ENCODE results near the gene CA5B. TPM values are rescaled to one million over a fixed set of nuclear protein-coding genes. Genes with fewer than 3 reads are reported as not detected.

CA5B gene
- total and polyA plus RNA-seq, 2 of the 8 experiments (the other 6 are each of a cell fraction or from before 2014, with no cell fraction given): 3.3 to 8.6 TPM

DNA sequence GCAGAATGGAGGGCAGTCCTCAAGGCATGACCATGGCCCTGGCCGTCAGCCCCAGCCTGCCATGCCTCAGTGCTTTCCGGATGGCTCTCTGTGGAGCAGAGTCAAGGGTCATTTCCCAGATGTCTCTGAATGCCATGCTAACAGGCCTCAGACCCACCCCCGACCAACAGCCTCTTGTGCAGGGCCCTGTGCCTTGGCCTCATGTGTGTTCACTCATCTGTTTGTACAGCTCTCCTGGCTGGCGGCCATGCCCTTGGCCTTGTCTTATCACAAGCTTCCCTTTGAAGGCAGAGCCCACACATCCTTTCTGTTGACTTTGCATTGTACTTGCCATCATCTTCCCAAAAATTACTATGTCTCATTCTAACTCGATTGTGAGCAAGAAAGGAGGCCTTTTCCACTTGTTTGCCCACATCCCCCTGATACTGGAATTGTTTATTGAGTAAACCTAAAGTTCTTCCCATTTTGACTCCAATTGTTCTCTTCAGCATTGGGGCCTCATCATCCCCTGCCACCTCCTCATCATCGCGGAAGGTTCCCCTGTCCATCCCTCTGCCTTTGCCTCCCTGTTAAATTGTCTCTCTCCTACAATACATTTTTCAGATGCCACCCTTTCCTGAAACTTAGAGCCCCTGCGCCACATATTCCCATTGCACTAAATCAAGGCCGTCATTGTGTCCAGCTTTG, 6.3 kb downstream of the CA5B start:
- no peak overlapping the region for H2BK20ac ChIP-seq (ENCODE audit: low read length)
- no peaks in the 10 kb centered on the region for H3K79me1 ChIP-seq (ENCODE audit: low read depth, low read length)
- H4K20me1 ChIP-seq (replicated peaks in 1 of 2; ENCODE audit: control insufficient read depth in 1 of 2, insufficient read depth in 2 of 2, low read length in 2 of 2): no peaks in the 10 kb centered on the region
- no peak overlapping the region for H4K5ac ChIP-seq (ENCODE audit: insufficient read length, low read depth, low read length)
- H3K23ac ChIP-seq (ENCODE audit: insufficient read length): no peak overlapping the region
- no peak overlapping the region for H3K18ac ChIP-seq (ENCODE audit: extremely low read depth, low read length)
- H3K9ac ChIP-seq (replicated peaks in 1 of 4; ENCODE audit: extremely low read depth in 1 of 4, low read depth in 3 of 4, low read length in 3 of 4): no peak overlapping the region
- H3K14ac ChIP-seq (ENCODE audit: insufficient read length): no peak overlapping the region
- no peaks in the 10 kb centered on the region; a peak in 2 of 7 replicates for H3K4me1 ChIP-seq (replicated peaks in 1 of 4; ENCODE audit: control insufficient read depth in 3 of 4, insufficient read depth in 4 of 4, low read length in 3 of 4)
- FAIRE-seq (no peak), DNase-seq (ENCODE audit: low read depth in 1 of 2, low spot score in 2 of 2) (no peak)
- no peaks in the 10 kb centered on the region for H3K23me2 ChIP-seq (ENCODE audit: low read depth, low read length)
- no peak overlapping the region for H3K4me2 ChIP-seq (ENCODE audit: insufficient read depth in 1 of 2, low read depth in 2 of 2, low read length in 2 of 2)
- H2BK15ac ChIP-seq (ENCODE audit: low read length): no peak overlapping the region
- ChIA-PET POLR2A (ENCODE audit: partially characterized antibody) (no interaction called here), CTCF (ENCODE audit: partially characterized antibody) (no interaction called here)
- no peak overlapping the region for H2AFZ ChIP-seq (ENCODE audit: low read length)
- no peak overlapping the region for H3K27ac ChIP-seq (ENCODE audit: low read depth, low read length)
- no peaks in the 10 kb centered on the region for H3K79me2 ChIP-seq (ENCODE audit: control insufficient read depth in 1 of 2, insufficient read depth in 2 of 2, low read length in 2 of 2)
- WGBS, 2 experiments (ENCODE audit: extremely low coverage in 1 of 2, insufficient coverage in 1 of 2, insufficient read length in 1 of 2, insufficient replicate concordance in 2 of 2, low coverage in 1 of 2, low lambda C conversion rate in 2 of 2, missing lambda C conversion rate in 1 of 2): 87% methylated on average over 8 of the region's 9 CpGs; no CpG with 5 or more reads in 1 of the 2 experiments
- no peak overlapping the region for H2BK5ac ChIP-seq (ENCODE audit: low read depth, low read length)
- no peaks in the 10 kb centered on the region for H3K9me3 ChIP-seq (ENCODE audit: insufficient read depth in 2 of 2, low read depth in 1 of 2, low read length in 1 of 2)
- no peak overlapping the region for H2AK5ac ChIP-seq (ENCODE audit: low read depth, low read length)
- no peak overlapping the region for H2BK120ac ChIP-seq (replicated peaks; ENCODE audit: low read depth, low read length)
- H3K4me3 ChIP-seq (ENCODE audit: extremely low read depth in 1 of 4, insufficient read depth in 2 of 4, low read depth in 3 of 4, low read length in 4 of 4): no peak overlapping the region
- H3K4ac ChIP-seq (replicated peaks; ENCODE audit: insufficient read length, low read depth, low read length): no peak overlapping the region
- H3K36me3 ChIP-seq (ENCODE audit: control insufficient read depth in 2 of 4, insufficient read depth in 4 of 4, low read length in 3 of 4): no peaks in the 10 kb centered on the region
- H4K91ac ChIP-seq (replicated peaks; ENCODE audit: insufficient read length, low read length): no peak overlapping the region
- H2BK12ac ChIP-seq (ENCODE audit: low read depth, low read length): peak overlapping the region; percentile 39; the same call in 1 of the 2 replicates
- no peak overlapping the region for H4K8ac ChIP-seq (ENCODE audit: extremely low read depth, insufficient read depth, low read length)
- no peak overlapping the region for H3K56ac ChIP-seq (replicated peaks; ENCODE audit: insufficient read length, low read depth, low read length)
- H3K27me3 ChIP-seq (replicated peaks in 1 of 4; ENCODE audit: control insufficient read depth in 3 of 4, extremely low read depth in 1 of 4, insufficient read depth in 3 of 4, low read length in 3 of 4): no peaks in the 10 kb centered on the region
- TF ChIP-seq POLR2A (IDR thresholded peaks at IDR 0.05; ENCODE audit: control extremely low read depth in 1 of 2, low read depth in 2 of 2, low read length in 2 of 2) (no peak), RNF2 (IDR thresholded peaks at IDR 0.05; ENCODE audit: borderline replicate concordance, low read depth, low read length, missing control alignments, poor library complexity, severe bottlenecking) (no peak), BACH1 (IDR thresholded peaks at IDR 0.05; ENCODE audit: low read length) (no peak)
